Stimulated activated CD8-positive, alpha-beta memory T cell treated with anti-CD3 and anti-CD28 coated beads, Interleukin-15, amount 100 ng/mL, for 24 hours (primary cell): ENCODE results near the gene LRPAP1.
"Not testable (repeated sequence)": the region's sequence is repeated elsewhere in the genome, so short reads cannot be mapped to it uniquely, and the experiment has no call there.

Experiments used
- DNase-seq: peaks from one replicate; pipeline ENCODE4 v3.0.0-alpha.2; 2020; ENCODE audit warnings: low read depth

Gene LRPAP1

GRCh38 chr4:3518511-3518880, 13.7 kb downstream of the LRPAP1 start:
- no peak for DNase-seq

- DNase-seq = no peak
Measured at GRCh38 chr4:3517731-3518510, 14.3 kb downstream of the LRPAP1 start.

- no peak for DNase-seq
Measured at GRCh38 chr4:3516836-3517730, 15.1 kb downstream of the LRPAP1 start.

- no peak for DNase-seq
Measured at GRCh38 chr4:3516061-3516835, 16.0 kb downstream of the LRPAP1 start.

- no peak for DNase-seq
Measured at GRCh38 chr4:3515646-3516045, 16.6 kb downstream of the LRPAP1 start.

- no peak for DNase-seq
Measured at GRCh38 chr4:3514806-3515501, 17.3 kb downstream of the LRPAP1 start.

GRCh38 chr4:3514221-3514780, 17.9 kb downstream of the LRPAP1 start:
- no peak for DNase-seq

- DNase-seq = no peak
Measured at GRCh38 chr4:3513807-3514206, 18.4 kb downstream of the LRPAP1 start.

- DNase-seq = no peak
Measured at GRCh38 chr4:3512719-3513118, 19.5 kb downstream of the LRPAP1 start.

GRCh38 chr4:3512279-3512678, 19.9 kb downstream of the LRPAP1 start:
- no peak for DNase-seq

- DNase-seq = not testable (repeated sequence)
Measured at GRCh38 chr4:3511601-3512000, 20.6 kb downstream of the LRPAP1 start.

GRCh38 chr4:3511187-3511586, 21.0 kb downstream of the LRPAP1 start:
- DNase-seq = no peak

GRCh38 chr4:3510481-3510880, 21.7 kb downstream of the LRPAP1 start:
- no peak for DNase-seq

- DNase-seq = no peak
Measured at GRCh38 chr4:3508542-3508941, 23.7 kb downstream of the LRPAP1 start.

GRCh38 chr4:3505231-3505630, 27.0 kb downstream of the LRPAP1 start:
- no peak for DNase-seq

GRCh38 chr4:3502941-3503936, 29.0 kb downstream of the LRPAP1 start:
- no peak for DNase-seq

GRCh38 chr4:3501825-3502425, 30.3 kb downstream of the LRPAP1 start:
- no peak for DNase-seq

GRCh38 chr4:3501126-3501824, 30.9 kb downstream of the LRPAP1 start:
- DNase-seq = no peak

GRCh38 chr4:3500634-3501101, 31.6 kb downstream of the LRPAP1 start:
- no peak for DNase-seq
